HCT116 (cell line): ENCODE data around the gene CEP131. TPM values are rescaled to one million over a fixed set of nuclear protein-coding genes. Genes with fewer than 3 reads are reported as not detected.

Experiments
- ATAC-seq: fragments of 200-7000 bp; cut with Tn5 transposase; 2 replicates; pipeline ENCODE4 v1.9.1; 2020; ENCODE audit warnings: mild to moderate bottlenecking, moderate library complexity
- BruUV-seq: library from RNA; stranded (reverse); fragments of 400-500 nt; replicated peaks from 2 replicates; lab custom pipeline; 2021; lab: Mats Ljungman, UMichigan
- CTCF ChIA-PET: fragments of 300-600 bp; sonication (Branson Sonifier 250); formaldehyde crosslinking; loops from one replicate; lab custom pipeline; 2021; ENCODE audit warnings: antibody characterized with exemption; lab: Charles Lee
- POLR2A ChIA-PET: fragments of 300-600, 350-600 bp; sonication (Branson Sonifier 250); formaldehyde crosslinking; loops from one replicate; lab custom pipeline; 2021; ENCODE audit warnings: antibody characterized with exemption; lab: Charles Lee
- RAD21 ChIA-PET, 2 experiments: fragments of 300-600 bp; sonication (Branson Sonifier 250); formaldehyde crosslinking; loops; one replicate each; lab custom pipeline; 2023; ENCODE audit warnings: low total read pairs in 2 of 2; ENCODE audit not compliant: uncharacterized antibody in 2 of 2, unreplicated experiment in 2 of 2, low non-redundant PET in 1 of 2; lab: Charles Lee
- DNase-seq: peaks from one replicate; pipeline ENCODE4 v3.0.0-alpha.2; 2010; ENCODE audit warnings: low read depth, low spot score
- H2AFZ ChIP-seq: fragments of 200-600 bp; shearing (Covaris generic), sonication (generic); 2 replicates; pipeline ENCODE4 v1.6.1; 2017; ENCODE audit warnings: low read depth, mixed run types, mixed read lengths, antibody characterized with exemption, low read length; ENCODE audit not compliant: poor library complexity, severe bottlenecking
- H3K27ac ChIP-seq: 2 replicates; pipeline ENCODE4 v1.5.1; 2012; ENCODE audit warnings: low read depth, low read length
- H3K27me3 ChIP-seq: fragments of 200-600 bp; sonication (generic); 2 replicates; pipeline ENCODE4 v1.6.1; 2016; ENCODE audit warnings: mixed run types, low read length, mixed read lengths; ENCODE audit not compliant: insufficient read depth
- H3K36me3 ChIP-seq, 2 experiments: fragments of 200-500 bp in 1 of 2; fragments of 200-600 bp in 1 of 2; sonication (Bioruptor generic) in 1 of 2; sonication (generic) in 1 of 2; 2 replicates each; pipeline versions ENCODE4 v1.5.1 to v1.6.1; 2014 to 2016; ENCODE audit warnings: low read length in 2 of 2, inconsistent platforms in 1 of 2, mixed read lengths in 1 of 2, mixed run types in 1 of 2; ENCODE audit not compliant: insufficient read depth in 2 of 2, control insufficient read depth in 1 of 2
- H3K4me1 ChIP-seq, 2 experiments: fragments of 200-600 bp in 1 of 2; sonication (generic) in 1 of 2; 2 replicates each; pipeline versions ENCODE4 v1.5.1 to v1.6.1; 2012 to 2017; ENCODE audit warnings: low read length in 2 of 2, inconsistent platforms in 1 of 2, mild to moderate bottlenecking in 1 of 2, mixed read lengths in 1 of 2, mixed run types in 1 of 2, moderate library complexity in 1 of 2; ENCODE audit not compliant: insufficient read depth in 2 of 2, control insufficient read depth in 1 of 2
- H3K4me2 ChIP-seq: fragments of 200-600 bp; sonication (generic); 2 replicates; pipeline ENCODE4 v1.6.1; 2017; ENCODE audit warnings: mixed run types, low read length, mixed read lengths
- H3K4me3 ChIP-seq, 2 experiments: fragments of 200-600 bp in 1 of 2; sonication (generic) in 1 of 2; replicated peaks in 1 of 2; 2 replicates each; pipeline ENCODE4 v1.5.1; 2011 to 2016; ENCODE audit warnings: low read length in 2 of 2, control low read depth in 1 of 2, low read depth in 1 of 2, mild to moderate bottlenecking in 1 of 2, mixed read lengths in 1 of 2, mixed run types in 1 of 2
- H3K79me2 ChIP-seq: fragments of 200-600 bp; sonication (generic); 2 replicates; pipeline ENCODE4 v1.6.1; 2017; ENCODE audit warnings: mild to moderate bottlenecking, mixed run types, low read length, moderate library complexity, mixed read lengths; ENCODE audit not compliant: insufficient read depth
- H3K9ac ChIP-seq: fragments of 200-600 bp; sonication (generic); 2 replicates; pipeline ENCODE4 v1.6.1; 2016; ENCODE audit warnings: low read length, mixed read lengths
- H3K9me2 ChIP-seq: fragments of 200-600 bp; sonication (generic), shearing (Covaris generic); 2 replicates; pipeline ENCODE4 v1.6.1; 2017; ENCODE audit warnings: mixed run types, mild to moderate bottlenecking, moderate library complexity; ENCODE audit not compliant: insufficient read depth
- H3K9me3 ChIP-seq, 2 experiments: fragments of 200-500 bp in 1 of 2; fragments of 200-600 bp in 1 of 2; sonication (Bioruptor generic) in 1 of 2; sonication (generic) in 1 of 2; 2 replicates each; pipeline ENCODE4 v1.6.1; 2014 to 2017; ENCODE audit warnings: low read length in 2 of 2, mixed read lengths in 2 of 2, inconsistent platforms in 1 of 2, low read depth in 1 of 2, mild to moderate bottlenecking in 1 of 2, mixed run types in 1 of 2, moderate library complexity in 1 of 2; ENCODE audit not compliant: control insufficient read depth in 1 of 2, insufficient read depth in 1 of 2
- H4K20me1 ChIP-seq: fragments of 200-600 bp; sonication (generic), shearing (Covaris generic); 2 replicates; pipeline ENCODE4 v1.6.1; 2017; ENCODE audit warnings: mixed run types, mild to moderate bottlenecking, moderate library complexity; ENCODE audit not compliant: insufficient read depth
- CBX3 ChIP-seq: IDR thresholded peaks from 2 replicates; pipeline ENCODE4 v1.6.1; 2012; ENCODE audit warnings: low read depth
- EGR1 ChIP-seq: IDR thresholded peaks from 2 replicates; pipeline ENCODE4 v1.6.1; 2012; ENCODE audit warnings: low read depth
- ELF1 ChIP-seq: IDR thresholded peaks from 2 replicates; pipeline ENCODE4 v1.6.1; 2012; ENCODE audit warnings: low read depth, borderline replicate concordance
- EZH2 ChIP-seq: fragments of 200-600 bp; sonication (generic); IDR thresholded peaks from 2 replicates; pipeline ENCODE4 v1.6.1; 2017; ENCODE audit warnings: antibody characterized with exemption, mixed run types
- FOSL1 ChIP-seq: IDR thresholded peaks from 2 replicates; pipeline ENCODE4 v1.6.1; 2012; ENCODE audit warnings: low read depth
- JUND ChIP-seq: IDR thresholded peaks from 2 replicates; pipeline ENCODE4 v1.6.1; 2012
- POLR2A ChIP-seq: IDR thresholded peaks from 2 replicates; pipeline ENCODE4 v1.7.0; 2011; ENCODE audit warnings: borderline replicate concordance; ENCODE audit not compliant: insufficient read depth, insufficient read length; ENCODE audit errors: extremely low read depth
- POLR2AphosphoS5 ChIP-seq: IDR thresholded peaks from 2 replicates; pipeline ENCODE4 v1.6.1; 2011; ENCODE audit warnings: mild to moderate bottlenecking, low read depth, low read length, moderate library complexity
- RAD21 ChIP-seq: IDR thresholded peaks from 2 replicates; pipeline ENCODE4 v1.6.1; 2012; ENCODE audit warnings: low read depth, mild to moderate bottlenecking
- SIN3A ChIP-seq: IDR thresholded peaks from 2 replicates; pipeline ENCODE4 v1.6.1; 2012; ENCODE audit warnings: low read depth
- SP1 ChIP-seq: IDR thresholded peaks from 2 replicates; pipeline ENCODE4 v1.6.1; 2012; ENCODE audit warnings: low read depth
- SRF ChIP-seq: IDR thresholded peaks from 2 replicates; pipeline ENCODE4 v1.6.1; 2012; ENCODE audit warnings: low read depth
- TCF7L2 ChIP-seq: IDR thresholded peaks from 2 replicates; pipeline ENCODE4 v1.7.0; 2011; ENCODE audit warnings: borderline replicate concordance, inconsistent platforms; ENCODE audit not compliant: insufficient read depth, insufficient read length; ENCODE audit errors: extremely low read depth
- YY1 ChIP-seq: IDR thresholded peaks from 2 replicates; pipeline ENCODE4 v1.6.1; 2011; ENCODE audit warnings: low read length, low read depth, moderate library complexity, mild to moderate bottlenecking; ENCODE audit not compliant: insufficient replicate concordance; ENCODE audit errors: extremely low read depth
- ZFX ChIP-seq: fragments of 450-650 bp; IDR thresholded peaks from 2 replicates; pipeline ENCODE4 v1.6.1; 2017
- ZNF274 ChIP-seq: fragments of 200-500 bp; sonication (Bioruptor generic); IDR thresholded peaks from 2 replicates; pipeline ENCODE4 v1.6.1; 2014; ENCODE audit warnings: mild to moderate bottlenecking, low read depth, low read length, inconsistent platforms
- intact Hi-C: fragments of 100-400 bp; cut with micrococcal nuclease; formaldehyde crosslinking; loops from 2 replicates; pipeline ENCODE4 v1.10.0; 2022
- total RNA-seq: library from RNA; stranded (reverse); gene quantifications from one replicate; pipeline ENCODE4 v1.2.1, GENCODE V29; 2021; ENCODE audit not compliant: unreplicated experiment
- TF ChIP-seq, protein P1 (sequence below): IDR thresholded peaks from 2 replicates; pipeline ENCODE4 v1.6.1; 2011; ENCODE audit warnings: mild to moderate bottlenecking, low read length, moderate library complexity; ENCODE audit not compliant: insufficient replicate concordance; ENCODE audit errors: extremely low read depth
- TF ChIP-seq, protein P2 (sequence below): IDR thresholded peaks from 2 replicates; pipeline ENCODE4 v1.6.1; 2012; ENCODE audit warnings: low read depth
- TF ChIP-seq, protein P3 (sequence below): IDR thresholded peaks from 2 replicates; pipeline ENCODE4 v1.6.1; 2012

CEP131 gene
- total RNA-seq, 1 experiment from 2014 or later = 30.2 TPM

DNA sequence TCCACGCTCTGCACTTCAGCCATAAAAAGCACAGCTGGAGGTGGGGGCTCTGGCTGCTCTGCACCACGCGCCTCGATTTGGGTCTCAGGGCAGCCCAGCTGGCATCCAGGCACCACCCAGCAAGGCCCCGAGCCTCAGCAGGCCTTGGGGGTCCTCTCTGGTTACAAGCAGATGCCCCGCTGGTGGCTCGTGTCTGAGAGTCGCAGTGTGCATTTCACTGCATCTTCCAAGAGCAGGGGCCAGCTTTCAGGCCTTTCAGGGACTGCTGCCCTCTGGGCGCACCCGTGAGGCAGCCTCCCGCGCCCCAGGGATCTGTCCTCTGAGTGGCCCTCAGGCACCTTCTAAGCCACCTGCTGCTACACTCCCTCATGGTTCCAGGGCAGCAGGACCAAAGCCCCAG lies 41.9 kb upstream of the CEP131 start:
- TF ChIP-seq EGR1 (no peak), SP1 (no peak), JUND (no peak), SRF (no peak), TCF7L2 (no peak), SIN3A (no peak), POLR2AphosphoS5 (no peak), EZH2 (no peak), FOSL1 (no peak), YY1 (no peak), CBX3 (no peak), RAD21 (no peak), POLR2A (no peak), ZFX (no peak), ELF1 (no peak), ZNF274 (no peak)
- TF ChIP-seq, protein P1, sequence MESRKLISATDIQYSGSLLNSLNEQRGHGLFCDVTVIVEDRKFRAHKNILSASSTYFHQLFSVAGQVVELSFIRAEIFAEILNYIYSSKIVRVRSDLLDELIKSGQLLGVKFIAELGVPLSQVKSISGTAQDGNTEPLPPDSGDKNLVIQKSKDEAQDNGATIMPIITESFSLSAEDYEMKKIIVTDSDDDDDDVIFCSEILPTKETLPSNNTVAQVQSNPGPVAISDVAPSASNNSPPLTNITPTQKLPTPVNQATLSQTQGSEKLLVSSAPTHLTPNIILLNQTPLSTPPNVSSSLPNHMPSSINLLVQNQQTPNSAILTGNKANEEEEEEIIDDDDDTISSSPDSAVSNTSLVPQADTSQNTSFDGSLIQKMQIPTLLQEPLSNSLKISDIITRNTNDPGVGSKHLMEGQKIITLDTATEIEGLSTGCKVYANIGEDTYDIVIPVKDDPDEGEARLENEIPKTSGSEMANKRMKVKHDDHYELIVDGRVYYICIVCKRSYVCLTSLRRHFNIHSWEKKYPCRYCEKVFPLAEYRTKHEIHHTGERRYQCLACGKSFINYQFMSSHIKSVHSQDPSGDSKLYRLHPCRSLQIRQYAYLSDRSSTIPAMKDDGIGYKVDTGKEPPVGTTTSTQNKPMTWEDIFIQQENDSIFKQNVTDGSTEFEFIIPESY = no peak
- TF ChIP-seq, protein P2, sequence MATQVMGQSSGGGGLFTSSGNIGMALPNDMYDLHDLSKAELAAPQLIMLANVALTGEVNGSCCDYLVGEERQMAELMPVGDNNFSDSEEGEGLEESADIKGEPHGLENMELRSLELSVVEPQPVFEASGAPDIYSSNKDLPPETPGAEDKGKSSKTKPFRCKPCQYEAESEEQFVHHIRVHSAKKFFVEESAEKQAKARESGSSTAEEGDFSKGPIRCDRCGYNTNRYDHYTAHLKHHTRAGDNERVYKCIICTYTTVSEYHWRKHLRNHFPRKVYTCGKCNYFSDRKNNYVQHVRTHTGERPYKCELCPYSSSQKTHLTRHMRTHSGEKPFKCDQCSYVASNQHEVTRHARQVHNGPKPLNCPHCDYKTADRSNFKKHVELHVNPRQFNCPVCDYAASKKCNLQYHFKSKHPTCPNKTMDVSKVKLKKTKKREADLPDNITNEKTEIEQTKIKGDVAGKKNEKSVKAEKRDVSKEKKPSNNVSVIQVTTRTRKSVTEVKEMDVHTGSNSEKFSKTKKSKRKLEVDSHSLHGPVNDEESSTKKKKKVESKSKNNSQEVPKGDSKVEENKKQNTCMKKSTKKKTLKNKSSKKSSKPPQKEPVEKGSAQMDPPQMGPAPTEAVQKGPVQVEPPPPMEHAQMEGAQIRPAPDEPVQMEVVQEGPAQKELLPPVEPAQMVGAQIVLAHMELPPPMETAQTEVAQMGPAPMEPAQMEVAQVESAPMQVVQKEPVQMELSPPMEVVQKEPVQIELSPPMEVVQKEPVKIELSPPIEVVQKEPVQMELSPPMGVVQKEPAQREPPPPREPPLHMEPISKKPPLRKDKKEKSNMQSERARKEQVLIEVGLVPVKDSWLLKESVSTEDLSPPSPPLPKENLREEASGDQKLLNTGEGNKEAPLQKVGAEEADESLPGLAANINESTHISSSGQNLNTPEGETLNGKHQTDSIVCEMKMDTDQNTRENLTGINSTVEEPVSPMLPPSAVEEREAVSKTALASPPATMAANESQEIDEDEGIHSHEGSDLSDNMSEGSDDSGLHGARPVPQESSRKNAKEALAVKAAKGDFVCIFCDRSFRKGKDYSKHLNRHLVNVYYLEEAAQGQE = no peak
- TF ChIP-seq, protein P3, sequence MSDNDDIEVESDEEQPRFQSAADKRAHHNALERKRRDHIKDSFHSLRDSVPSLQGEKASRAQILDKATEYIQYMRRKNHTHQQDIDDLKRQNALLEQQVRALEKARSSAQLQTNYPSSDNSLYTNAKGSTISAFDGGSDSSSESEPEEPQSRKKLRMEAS = no peak
- intact Hi-C loops = no loop called here
- H3K79me2 ChIP-seq = peaks cover 4% of the 10 kb centered on the region; the same call in 1 of the 2 replicates
- no peaks in the 10 kb centered on the region for H3K9me2 ChIP-seq
- H3K36me3 ChIP-seq = peaks cover 37 to 53% of the 10 kb centered on the region in 2 experiments
- no peak overlapping the region for H2AFZ ChIP-seq
- DNase-seq = no peak
- no peak overlapping the region for H3K4me2 ChIP-seq
- CTCF ChIA-PET = no interaction called here
- BruUV-seq = no TSS peak
- H3K27ac ChIP-seq = no peak overlapping the region
- no peak overlapping the region for H3K9ac ChIP-seq
- POLR2A ChIA-PET = no interaction called here
- no peaks in the 10 kb centered on the region for H4K20me1 ChIP-seq
- no peak for ATAC-seq
- H3K27me3 ChIP-seq = no peaks in the 10 kb centered on the region
- H3K4me3 ChIP-seq = no peak overlapping the region
- RAD21 ChIA-PET = no interaction called here
- H3K4me1 ChIP-seq = no peaks in the 10 kb centered on the region
- no peaks in the 10 kb centered on the region for H3K9me3 ChIP-seq
